Lower leg skin (tissue), 4 donors: ENCODE results near the gene MRM2. TPM values are rescaled to one million over a fixed set of nuclear protein-coding genes. Genes with fewer than 3 reads are reported as not detected.
A peak's percentile ranks its signal among the peaks of the same experiment; 100 is the strongest.

Experiments used
- DNase-seq, 2 donors: peaks; one replicate each; pipeline ENCODE4 v3.0.0-alpha.2; 2019; ENCODE audit warnings: low spot score in 2 of 2
- H3K4me3 ChIP-seq: fragments of 200-600 bp; sonication (generic); 2 replicates; pipeline ENCODE4 v1.5.1; 2017; ENCODE audit warnings: mild to moderate bottlenecking, low read depth; ENCODE audit not compliant: poor library complexity, severe bottlenecking
- POLR2A ChIP-seq, 2 donors: fragments of 450-650 bp; IDR thresholded peaks; one replicate each; pipeline ENCODE4 v1.6.1; 2016 to 2017; ENCODE audit warnings: antibody characterized with exemption in 2 of 2, mild to moderate bottlenecking in 1 of 2, moderate library complexity in 1 of 2
- WGBS, 2 donors: methylation state at CpG; one replicate each; pipeline ENCODE4 v1.1.5; 2018; 5-methylcytosine and 5-hydroxymethylcytosine counted together
- intact Hi-C: fragments of 100-400 bp; cut with DNase I; formaldehyde crosslinking; loops from one replicate; pipeline ENCODE4 v1.15.0; 2023; ENCODE audit warnings: low total_unique reads
- total RNA-seq, 4 donors: library from RNA; depleted of rRNA; stranded (reverse); fragments of >200 nt; gene quantifications; one replicate each; pipeline ENCODE4 v1.1.0, GENCODE V29; 2016
- TF ChIP-seq, protein P1 (sequence below), 3 donors: fragments of 450-650 bp; IDR thresholded peaks; one replicate each; pipeline ENCODE4 v1.5.1; 2016; ENCODE audit warnings: antibody characterized with exemption in 3 of 3, mild to moderate bottlenecking in 3 of 3, moderate library complexity in 2 of 3

The MRM2 gene
- total RNA-seq, 4 donors from 2014 or later, result 17.6 to 26.1 (median 23.9) TPM

DNA sequence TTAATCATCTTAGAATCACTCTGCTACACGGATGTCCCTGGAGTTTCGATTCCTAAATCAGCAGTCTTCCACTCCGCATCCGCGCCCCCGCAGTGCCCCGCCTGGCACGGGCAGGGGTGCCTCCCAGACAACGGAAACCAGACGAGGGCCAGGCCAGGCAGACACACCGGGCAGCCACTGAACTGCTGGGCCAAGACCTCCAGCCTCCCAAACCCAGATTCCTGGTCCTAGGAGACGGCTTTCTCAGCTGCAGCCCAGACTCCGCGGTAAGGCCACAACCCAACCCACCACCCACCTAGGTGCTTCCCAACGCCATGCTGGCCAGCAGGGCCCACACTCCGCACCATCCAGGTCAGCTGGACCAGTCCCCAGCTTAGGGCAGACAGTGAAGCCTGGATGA is 42.5 kb downstream of the MRM2 start:
- no peak for TF ChIP-seq POLR2A (IDR thresholded peaks at IDR 0.05)
- TF ChIP-seq, protein P1, sequence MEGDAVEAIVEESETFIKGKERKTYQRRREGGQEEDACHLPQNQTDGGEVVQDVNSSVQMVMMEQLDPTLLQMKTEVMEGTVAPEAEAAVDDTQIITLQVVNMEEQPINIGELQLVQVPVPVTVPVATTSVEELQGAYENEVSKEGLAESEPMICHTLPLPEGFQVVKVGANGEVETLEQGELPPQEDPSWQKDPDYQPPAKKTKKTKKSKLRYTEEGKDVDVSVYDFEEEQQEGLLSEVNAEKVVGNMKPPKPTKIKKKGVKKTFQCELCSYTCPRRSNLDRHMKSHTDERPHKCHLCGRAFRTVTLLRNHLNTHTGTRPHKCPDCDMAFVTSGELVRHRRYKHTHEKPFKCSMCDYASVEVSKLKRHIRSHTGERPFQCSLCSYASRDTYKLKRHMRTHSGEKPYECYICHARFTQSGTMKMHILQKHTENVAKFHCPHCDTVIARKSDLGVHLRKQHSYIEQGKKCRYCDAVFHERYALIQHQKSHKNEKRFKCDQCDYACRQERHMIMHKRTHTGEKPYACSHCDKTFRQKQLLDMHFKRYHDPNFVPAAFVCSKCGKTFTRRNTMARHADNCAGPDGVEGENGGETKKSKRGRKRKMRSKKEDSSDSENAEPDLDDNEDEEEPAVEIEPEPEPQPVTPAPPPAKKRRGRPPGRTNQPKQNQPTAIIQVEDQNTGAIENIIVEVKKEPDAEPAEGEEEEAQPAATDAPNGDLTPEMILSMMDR (IDR thresholded peaks at IDR 0.05), result no peak
- WGBS, 2 donors, result 91 to 93% methylated on average over 16 of the region's 16 CpGs
- no peak overlapping the region for H3K4me3 ChIP-seq
- intact Hi-C loops, result no loop called here
- peak in 1 of 2 donors; percentile 58 for DNase-seq

DNA sequence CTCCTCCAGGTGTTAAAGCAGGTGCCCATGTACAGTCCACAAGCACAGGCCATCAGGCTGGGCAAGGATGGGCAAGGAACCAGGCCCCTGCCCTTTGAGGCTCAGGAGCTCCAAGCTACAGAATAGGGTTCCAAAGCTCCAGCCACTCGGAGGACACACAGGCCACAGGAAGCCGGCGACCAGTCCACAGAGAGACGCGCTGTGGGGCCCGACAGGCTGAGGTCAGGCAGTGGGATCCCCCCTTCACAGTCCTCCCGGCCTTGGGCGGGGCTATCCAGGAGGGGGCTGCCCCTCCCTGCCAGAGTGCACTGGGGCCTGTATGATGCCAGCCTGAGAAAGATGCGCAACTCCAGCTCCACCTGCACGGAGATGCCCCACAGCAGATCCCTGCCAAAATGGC is 43.2 kb downstream of the MRM2 start:
- intact Hi-C loops, result no loop called here
- TF ChIP-seq POLR2A (IDR thresholded peaks at IDR 0.05), result no peak
- TF ChIP-seq, protein P1 (IDR thresholded peaks at IDR 0.05), result no peak
- H3K4me3 ChIP-seq, result no peak overlapping the region
- peak in 1 of 2 donors; percentile 71 for DNase-seq
- 92 to 100% methylated on average over 3 to 10 of the region's 10 CpGs for WGBS, 2 donors

DNA sequence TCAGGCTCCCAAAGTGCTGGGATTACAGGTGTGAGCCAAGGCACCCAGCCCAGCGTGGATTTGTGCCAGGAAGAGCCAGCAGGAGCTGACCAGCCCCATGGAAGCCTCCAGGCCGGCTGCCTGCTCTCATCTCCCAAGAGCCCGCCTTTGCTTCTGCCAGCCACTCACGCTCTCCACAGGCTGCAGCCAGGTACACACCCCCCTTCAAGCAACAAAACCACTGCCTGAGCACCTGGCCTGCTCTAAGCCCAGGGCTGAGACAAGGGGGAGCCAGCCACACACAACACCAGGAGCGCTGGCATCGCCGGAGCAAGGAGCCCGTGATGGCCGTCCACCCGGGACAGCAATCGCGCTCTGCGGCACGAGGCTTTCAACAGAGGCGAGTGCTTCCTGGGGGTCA is 43.8 kb downstream of the MRM2 start:
- intact Hi-C loops, result no loop called here
- H3K4me3 ChIP-seq, result no peak overlapping the region
- 93 to 94% methylated on average over 14 to 15 of the region's 15 CpGs for WGBS, 2 donors
- TF ChIP-seq, protein P1 (IDR thresholded peaks at IDR 0.05), result no peak
- TF ChIP-seq POLR2A (IDR thresholded peaks at IDR 0.05), result no peak
- peak in 1 of 2 donors; percentile 74 for DNase-seq

GRCh38 chr7:2197436-2198155 is 44.4 kb downstream of the MRM2 start:
- WGBS, 2 donors, result 84 to 91% methylated on average over 21 of the region's 21 CpGs
- H3K4me3 ChIP-seq, result no peak overlapping the region
- peak in 1 of 2 donors; percentile 68 for DNase-seq
- intact Hi-C loops, result no loop called here
- no peak for TF ChIP-seq POLR2A (IDR thresholded peaks at IDR 0.05)
- TF ChIP-seq, protein P1 (IDR thresholded peaks at IDR 0.05), result no peak

GRCh38 chr7:2196381-2197378 is 45.3 kb downstream of the MRM2 start:
- WGBS, 2 donors, result 85 to 88% methylated on average over 29 to 32 of the region's 32 CpGs
- no peak overlapping the region for H3K4me3 ChIP-seq
- no peak for TF ChIP-seq POLR2A (IDR thresholded peaks at IDR 0.05)
- TF ChIP-seq, protein P1 (IDR thresholded peaks at IDR 0.05), result no peak
- peak in 1 of 2 donors; percentile 72 for DNase-seq
- intact Hi-C loops, result no loop called here
